SKM-1 (cell line): ENCODE data around the gene KMT5C.

Source experiments
- DNase-seq: peaks from one replicate; lab custom pipeline; 2025; ENCODE audit not compliant: unreplicated experiment; lab: John Stamatoyannopoulos, UW

The KMT5C gene

GRCh38 chr19:55384131-55384919 lies 44.6 kb downstream of the KMT5C start, which contains the start of gene TMEM238:
TSS of gene TMEM238 (minus strand) at chr19:55384292. CDS start at chr19:55384259, 33 bp downstream.
- DNase-seq, result no peak

GRCh38 chr19:55384920-55385723 lies 45.4 kb downstream of the KMT5C start:
- DNase-seq, result peak; percentile 39

- DNase-seq, result peak; percentile 85
Measured at GRCh38 chr19:55385724-55386492, 46.2 kb downstream of the KMT5C start, which contains the start of gene RPL28. TSS of gene RPL28 (plus strand) at chr19:55385932. CDS start at chr19:55386358, 426 bp downstream.

GRCh38 chr19:55386493-55386971 lies 46.9 kb downstream of the KMT5C start:
- DNase-seq, result no peak

GRCh38 chr19:55387736-55388497 lies 48.2 kb downstream of the KMT5C start:
- no peak for DNase-seq

GRCh38 chr19:55389386-55390317 lies 50.0 kb downstream of the KMT5C start:
- no peak for DNase-seq

- no peak for DNase-seq
Measured at GRCh38 chr19:55390461-55390880, 50.8 kb downstream of the KMT5C start.

- DNase-seq, result no peak
Measured at GRCh38 chr19:55391191-55391670, 51.6 kb downstream of the KMT5C start.

GRCh38 chr19:55391702-55392615 lies 52.3 kb downstream of the KMT5C start:
- DNase-seq, result no peak

- DNase-seq, result no peak
Measured at GRCh38 chr19:55392820-55393761, 53.4 kb downstream of the KMT5C start.
